GM19239 (cell line): ENCODE data around the gene PRKG1.

Experiments used
- DNase-seq: peaks from one replicate; pipeline ENCODE4 v3.0.0; 2011; ENCODE audit warnings: low spot score; ENCODE audit not compliant: insufficient read length
- FAIRE-seq: peaks from 2 replicates; lab custom pipeline; 2011; peaks lifted over from hg19 to GRCh38; lab: Jason Lieb, UNC

PRKG1 gene

DNA sequence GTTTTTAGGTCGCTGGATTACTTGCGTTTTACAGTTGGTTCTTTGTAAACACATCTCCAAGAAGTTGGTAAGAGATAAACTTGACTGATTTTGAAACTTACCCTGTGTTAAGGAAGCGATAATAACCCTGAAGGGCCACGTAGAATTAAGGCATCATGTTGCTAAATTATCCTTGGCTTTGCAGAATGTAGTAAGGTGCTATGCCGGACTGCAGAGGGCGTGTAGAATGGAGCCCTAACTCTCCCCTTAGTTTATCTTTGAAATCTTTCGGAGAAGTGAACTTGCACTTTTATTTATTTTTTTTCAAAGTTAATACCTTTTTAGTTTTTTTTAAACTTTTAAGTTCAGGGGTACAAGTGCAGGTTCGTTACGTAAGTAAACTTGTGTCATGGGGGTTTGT is 1031.0 kb downstream of the PRKG1 start:
- FAIRE-seq (no peak), DNase-seq (no peak)

- FAIRE-seq (no peak), DNase-seq (no peak)
These were observed 1031.7 kb downstream of the PRKG1 start for GRCh38 chr10:52106011-52106410.

- FAIRE-seq (no peak), DNase-seq (no peak)
These were observed 1032.6 kb downstream of the PRKG1 start for GRCh38 chr10:52106899-52107298.

DNA sequence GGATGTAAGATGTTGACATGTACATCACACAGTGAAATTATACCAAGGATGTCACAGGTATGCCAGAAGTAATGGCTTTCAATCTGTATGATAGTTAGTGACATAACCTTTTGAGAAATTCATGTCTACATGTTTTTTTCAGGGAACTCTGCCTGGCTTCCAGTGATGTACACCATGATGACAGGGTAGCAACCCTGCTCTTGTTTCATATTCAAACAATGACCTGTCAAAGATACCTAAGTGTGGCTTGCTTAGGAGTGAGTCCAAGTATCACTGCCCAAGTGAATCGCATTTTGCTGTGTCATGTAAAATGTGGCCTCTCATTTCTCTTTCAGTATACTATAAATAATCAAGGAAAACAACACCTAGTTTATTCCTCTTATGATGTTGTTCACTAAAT is 1033.9 kb downstream of the PRKG1 start:
- no peak for DNase-seq
- FAIRE-seq = no peak

DNA sequence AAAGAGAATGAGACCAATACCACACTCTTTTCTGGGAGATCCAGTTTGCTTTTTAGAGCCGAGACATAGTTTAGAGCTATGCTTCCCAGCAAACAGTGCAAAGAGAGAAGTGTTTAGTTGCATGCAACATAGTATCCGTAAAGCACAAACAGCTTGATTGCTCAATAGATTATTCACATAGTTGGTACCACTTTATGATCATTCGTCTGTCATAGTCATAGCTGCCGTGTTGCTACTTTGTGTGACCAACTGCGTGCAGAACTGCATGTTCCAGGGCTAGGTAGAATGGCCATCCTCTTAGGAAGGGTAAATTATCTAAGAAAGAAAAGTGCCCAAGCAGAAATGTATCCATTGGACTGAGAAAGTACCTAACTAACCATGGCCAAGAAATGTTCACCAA is 1036.3 kb downstream of the PRKG1 start:
- no peak for DNase-seq
- no peak for FAIRE-seq

- FAIRE-seq (no peak), DNase-seq (no peak)
These were observed 1037.0 kb downstream of the PRKG1 start for GRCh38 chr10:52111101-52111891.

GRCh38 chr10:52115823-52116222 is 1041.5 kb downstream of the PRKG1 start:
- DNase-seq = no peak
- FAIRE-seq = no peak

DNA sequence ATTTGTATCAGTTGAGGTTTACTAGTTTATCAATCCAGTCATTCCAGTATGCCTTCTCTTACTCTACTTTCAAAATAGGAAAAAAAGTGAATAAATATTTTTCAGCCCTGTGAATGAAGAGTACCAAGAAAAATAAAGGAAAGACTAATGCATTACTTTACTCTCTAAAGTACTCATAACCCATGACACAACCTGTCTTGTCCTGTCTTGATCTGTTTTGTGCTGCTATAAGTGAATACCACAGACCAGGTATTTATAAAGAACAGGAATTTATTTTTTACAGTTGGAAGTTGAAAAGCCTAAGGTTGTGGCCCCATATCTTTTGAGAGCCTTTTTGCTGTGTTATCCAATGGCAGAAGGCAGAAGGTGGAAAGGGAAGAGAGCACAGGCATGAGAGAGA is 1045.2 kb downstream of the PRKG1 start:
- DNase-seq (no peak), FAIRE-seq (no peak)

DNA sequence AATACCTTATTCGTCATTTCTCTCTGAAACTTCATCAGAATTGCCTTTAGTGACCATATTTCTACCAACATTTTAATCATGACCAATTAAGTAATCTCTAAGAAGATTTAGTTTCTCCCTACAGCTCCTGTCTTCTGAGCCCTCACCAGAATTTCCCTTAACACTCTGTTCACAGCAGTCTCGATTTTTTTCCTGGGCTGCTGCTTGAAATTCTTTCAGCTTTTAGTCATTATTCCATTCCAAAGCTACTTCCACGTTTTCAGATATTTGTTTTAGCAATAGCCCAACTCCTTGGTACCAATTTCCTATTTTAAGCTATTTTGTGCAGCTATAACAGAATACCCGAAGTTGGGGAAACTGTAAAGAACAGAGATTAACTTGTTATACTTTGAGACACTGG is 1047.4 kb downstream of the PRKG1 start:
- DNase-seq = no peak
- FAIRE-seq = no peak

DNA sequence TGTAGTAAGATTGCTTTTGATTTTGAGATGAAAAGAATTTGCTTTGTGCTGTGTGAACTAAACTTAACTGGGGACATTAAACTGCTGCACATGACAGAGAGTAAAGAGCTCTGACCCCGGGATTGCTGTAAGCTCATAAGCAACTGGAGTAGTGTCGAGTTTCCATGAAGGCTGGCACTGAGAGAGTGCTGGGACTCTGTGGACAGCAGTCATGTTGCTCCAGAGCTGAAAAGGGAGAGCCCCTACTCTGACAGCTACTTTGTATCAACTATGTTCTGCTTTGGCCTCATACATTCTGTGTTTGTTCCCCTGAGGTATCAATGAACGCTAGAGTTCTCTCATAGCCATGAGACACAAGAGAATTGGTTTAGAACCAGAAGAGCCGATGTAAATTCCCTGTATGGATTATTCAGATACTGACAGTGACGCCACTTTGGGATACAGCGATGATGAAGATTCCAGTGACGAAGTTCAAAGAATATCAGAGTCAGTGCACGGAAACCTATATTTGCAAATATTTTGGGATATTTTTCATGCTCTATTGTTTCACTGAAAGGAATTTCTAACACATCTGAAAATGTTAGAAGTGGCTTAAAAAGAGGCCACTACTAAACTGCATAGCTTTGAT is 1053.9 kb downstream of the PRKG1 start:
- no peak for DNase-seq
- no peak for FAIRE-seq

- FAIRE-seq (no peak), DNase-seq (no peak)
These were observed 1055.3 kb downstream of the PRKG1 start for GRCh38 chr10:52129410-52130178.

DNA sequence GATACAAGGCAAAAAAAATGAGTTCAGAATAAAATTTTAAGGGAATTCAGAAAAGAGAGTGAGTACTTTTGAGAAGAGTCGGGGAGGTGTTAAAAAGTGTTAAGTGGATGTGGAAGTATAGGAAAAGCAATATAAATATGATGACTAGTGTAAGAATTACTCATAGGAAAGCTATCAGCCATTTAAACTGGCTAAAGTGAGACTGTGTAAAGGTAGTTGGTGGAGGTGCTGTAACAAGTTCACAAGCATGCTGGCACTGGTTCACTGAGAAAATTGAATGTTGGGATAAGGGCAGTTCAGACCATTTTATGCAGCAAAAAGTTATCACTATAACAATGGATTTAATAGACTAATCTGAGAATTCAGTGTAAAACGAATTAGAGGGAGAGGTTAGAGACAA is 1060.8 kb downstream of the PRKG1 start:
- DNase-seq (no peak), FAIRE-seq (no peak)

DNA sequence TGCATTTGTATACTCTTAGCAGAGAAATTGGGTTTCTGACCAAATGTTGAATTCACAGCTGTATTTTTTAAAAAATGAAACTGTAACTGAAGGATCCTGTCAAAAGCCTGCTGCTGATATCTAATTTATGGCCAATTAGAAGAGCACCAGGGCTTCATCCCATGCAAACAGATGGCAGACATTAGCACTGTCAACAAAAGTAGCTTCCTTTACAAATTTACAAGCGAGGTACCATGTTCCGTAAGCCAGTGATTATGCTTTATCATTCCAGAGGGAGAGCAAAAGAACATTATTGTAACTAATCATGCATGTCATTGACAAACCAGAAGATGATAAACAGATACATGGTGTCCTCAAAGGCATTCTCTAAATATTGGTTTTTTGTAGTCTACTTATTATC is 1062.6 kb downstream of the PRKG1 start:
- DNase-seq (no peak), FAIRE-seq (no peak)

DNA sequence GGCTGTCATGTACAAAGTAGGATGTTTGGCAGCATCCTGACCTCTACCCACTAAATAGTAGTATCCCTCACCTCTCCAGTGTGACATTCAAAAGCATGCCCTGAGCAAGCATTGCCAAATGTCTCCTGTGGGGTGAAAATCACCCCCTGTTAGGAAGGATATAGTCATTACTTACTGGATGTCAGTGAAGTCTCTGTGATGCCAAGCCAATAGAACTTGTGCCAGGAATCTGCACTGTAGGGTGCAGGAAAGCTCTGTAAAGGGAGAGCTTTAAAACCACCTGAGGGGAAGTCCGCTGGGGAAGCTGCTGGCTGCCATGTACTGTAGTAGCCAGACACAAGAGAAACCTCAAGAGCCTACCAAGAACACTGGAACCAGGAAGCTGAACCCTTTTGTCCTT is 1069.1 kb downstream of the PRKG1 start:
- FAIRE-seq (no peak), DNase-seq (no peak)

GRCh38 chr10:52145636-52146035 is 1071.3 kb downstream of the PRKG1 start:
- FAIRE-seq (no peak), DNase-seq (no peak)

DNA sequence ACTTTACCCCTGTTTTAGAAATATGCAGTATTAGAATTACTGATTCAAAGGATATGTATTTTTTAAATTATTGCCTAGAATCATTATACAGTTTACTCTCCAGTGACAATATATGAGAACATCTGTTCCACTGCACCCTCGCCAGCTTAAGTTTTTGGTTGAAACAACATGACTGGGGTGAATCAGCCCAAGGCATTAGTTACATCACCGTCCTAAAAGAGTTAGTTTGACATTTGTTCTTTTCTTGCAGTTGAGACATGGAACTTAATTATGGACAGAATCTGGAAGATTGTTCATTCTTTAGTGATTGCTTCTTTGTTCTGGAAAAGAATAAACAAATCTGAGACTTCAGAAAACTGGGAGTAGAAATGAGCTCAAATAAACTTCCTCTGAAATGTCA is 1072.5 kb downstream of the PRKG1 start:
- no peak for FAIRE-seq
- no peak for DNase-seq

GRCh38 chr10:52170776-52171175 is 1096.5 kb downstream of the PRKG1 start:
- FAIRE-seq (no peak), DNase-seq (no peak)

DNA sequence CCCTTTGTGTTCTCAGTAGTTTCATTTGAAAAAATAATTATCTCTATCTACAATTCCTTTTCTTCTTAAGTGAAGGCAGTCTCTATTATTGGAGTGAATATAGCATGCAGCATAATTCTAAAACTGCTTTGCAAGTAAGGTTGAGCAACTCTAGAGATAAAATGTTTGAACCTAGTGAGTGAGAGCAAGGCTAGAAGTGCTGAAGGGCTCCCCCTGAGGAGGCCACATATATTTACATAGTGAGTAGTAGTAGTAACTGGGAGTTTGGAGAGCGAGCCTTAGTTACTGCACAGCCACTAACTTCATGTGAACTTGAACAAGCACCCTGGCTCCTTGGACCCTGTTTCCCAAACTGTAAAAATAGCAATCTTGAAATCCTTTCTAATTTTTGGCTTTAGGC is 1098.3 kb downstream of the PRKG1 start:
- no peak for DNase-seq
- FAIRE-seq = no peak

DNA sequence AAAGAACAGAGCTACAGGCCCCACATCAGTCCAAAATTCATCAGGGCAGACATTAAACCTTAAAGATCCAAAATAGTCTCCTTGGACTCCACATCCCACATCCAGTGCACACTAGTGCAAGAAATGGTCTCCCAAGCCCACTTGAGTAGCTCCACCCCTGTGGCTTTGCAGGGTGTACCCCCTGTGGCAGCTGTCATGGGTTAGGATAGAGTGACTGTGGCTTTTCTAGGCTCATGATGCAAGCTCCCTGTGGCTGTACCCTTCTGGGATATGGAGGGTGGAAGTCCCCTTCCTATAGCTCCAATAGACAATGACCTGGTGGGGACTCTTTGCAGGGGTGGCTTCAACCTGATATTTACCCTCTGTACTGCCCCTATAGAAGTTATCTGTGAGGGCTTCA is 1111.0 kb downstream of the PRKG1 start:
- FAIRE-seq (no peak), DNase-seq (no peak)

GRCh38 chr10:52187521-52188258 is 1113.4 kb downstream of the PRKG1 start:
- DNase-seq (no peak), FAIRE-seq (no peak)

GRCh38 chr10:52191049-52191448 is 1116.8 kb downstream of the PRKG1 start:
- FAIRE-seq = no peak

More at GRCh38 chr10:52191049-52191448, 1116.8 kb downstream of the PRKG1 start:
- no peak for DNase-seq
